ENCODE data around the gene ATP8B3.

ATP8B3 gene

GRCh38 chr19:1836458-1837221 is 24.6 kb upstream of the ATP8B3 start:
- H3K27me3 ChIP-seq (ENCODE audit: insufficient read depth, low read length): no peaks in the 10 kb centered on the region
- peaks cover 11% of the 10 kb centered on the region for H3K36me3 ChIP-seq (ENCODE audit: insufficient read depth, low read length)
- H3K9me3 ChIP-seq (ENCODE audit: low read length): no peaks in the 10 kb centered on the region
- peaks cover 20% of the 10 kb centered on the region for H3K4me1 ChIP-seq (ENCODE audit: insufficient read depth, low read length)
- H3K4me3 ChIP-seq (ENCODE audit: low read length): no peak overlapping the region
- H2AFZ ChIP-seq (ENCODE audit: low read depth, low read length): no peak overlapping the region

- Histone ChIP-seq H2AFZ (ENCODE audit: low read depth, low read length) (no peak overlapping the region), H3K27me3 (ENCODE audit: insufficient read depth, low read length) (no peaks in the 10 kb centered on the region), H3K36me3 (ENCODE audit: insufficient read depth, low read length) (peaks cover 15% of the 10 kb centered on the region), H3K4me3 (ENCODE audit: low read length) (no peak overlapping the region), H3K9me3 (ENCODE audit: low read length) (no peaks in the 10 kb centered on the region), H3K4me1 (ENCODE audit: insufficient read depth, low read length) (no peaks in the 10 kb centered on the region)
Measured at GRCh38 chr19:1833540-1833939, 21.5 kb upstream of the ATP8B3 start.

DNA sequence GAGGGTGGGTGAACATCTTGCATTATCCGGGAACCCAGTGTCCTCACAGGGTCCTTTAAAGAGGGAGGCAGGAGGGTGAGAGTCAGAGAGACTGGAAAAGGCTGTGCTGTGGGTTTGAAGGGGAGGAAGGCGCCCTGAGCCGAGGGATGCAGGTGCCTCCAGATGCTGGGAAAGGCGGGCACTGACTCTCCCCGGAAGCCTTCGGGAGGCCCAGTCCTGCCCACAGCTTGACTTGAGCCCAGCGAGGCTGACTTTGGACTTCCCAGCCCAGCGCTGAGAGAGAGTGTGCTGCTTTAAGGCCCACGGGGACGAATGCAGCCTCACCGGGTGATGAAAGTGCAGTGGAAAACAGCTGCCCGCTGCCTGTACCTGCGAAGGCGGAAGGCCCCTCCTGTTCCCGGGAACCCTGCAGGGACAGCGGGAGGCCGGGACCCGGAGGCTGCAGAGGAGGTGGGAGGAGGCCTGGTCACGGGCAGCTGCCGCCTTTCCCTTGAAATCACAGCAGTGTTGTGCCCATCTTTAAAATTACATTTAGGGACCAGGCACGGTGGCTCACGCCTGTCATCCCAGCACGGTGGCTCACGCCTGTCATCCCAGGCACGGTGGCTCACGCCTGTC is 20.1 kb upstream of the ATP8B3 start:
- Histone ChIP-seq H3K4me1 (ENCODE audit: insufficient read depth, low read length) (peaks cover 3% of the 10 kb centered on the region), H3K27me3 (ENCODE audit: insufficient read depth, low read length) (no peaks in the 10 kb centered on the region), H3K36me3 (ENCODE audit: insufficient read depth, low read length) (peaks cover 12% of the 10 kb centered on the region), H2AFZ (ENCODE audit: low read depth, low read length) (no peak overlapping the region), H3K4me3 (ENCODE audit: low read length) (no peak overlapping the region), H3K9me3 (ENCODE audit: low read length) (no peaks in the 10 kb centered on the region)

DNA sequence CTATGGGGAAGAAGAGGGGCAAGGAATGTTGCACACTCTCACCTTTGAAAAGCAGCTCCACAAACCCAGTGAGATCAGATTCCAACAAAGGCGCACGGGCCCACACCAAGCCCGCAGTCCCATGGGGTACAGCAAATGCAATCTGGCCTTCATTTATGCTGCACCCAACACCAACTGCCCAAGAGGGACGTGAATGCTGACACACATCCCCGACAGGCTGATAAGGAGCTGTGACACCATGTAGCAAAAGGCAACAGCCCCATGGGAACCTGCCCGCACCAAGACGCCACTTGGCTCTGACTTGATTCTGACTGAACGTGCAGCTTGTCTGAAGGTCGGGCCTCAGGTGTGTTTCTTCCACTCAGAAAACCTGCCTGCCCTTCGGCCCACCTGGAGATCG is 18.9 kb upstream of the ATP8B3 start:
- Histone ChIP-seq H3K4me1 (ENCODE audit: insufficient read depth, low read length) (peaks cover 3% of the 10 kb centered on the region), H3K9me3 (ENCODE audit: low read length) (no peaks in the 10 kb centered on the region), H2AFZ (ENCODE audit: low read depth, low read length) (no peak overlapping the region), H3K4me3 (ENCODE audit: low read length) (no peak overlapping the region), H3K27me3 (ENCODE audit: insufficient read depth, low read length) (no peaks in the 10 kb centered on the region), H3K36me3 (ENCODE audit: insufficient read depth, low read length) (peaks cover 12% of the 10 kb centered on the region)

- peaks cover 12% of the 10 kb centered on the region for H3K36me3 ChIP-seq (ENCODE audit: insufficient read depth, low read length)
- peaks cover 3% of the 10 kb centered on the region for H3K4me1 ChIP-seq (ENCODE audit: insufficient read depth, low read length)
- no peaks in the 10 kb centered on the region for H3K9me3 ChIP-seq (ENCODE audit: low read length)
- H3K27me3 ChIP-seq (ENCODE audit: insufficient read depth, low read length): no peaks in the 10 kb centered on the region
- no peak overlapping the region for H2AFZ ChIP-seq (ENCODE audit: low read depth, low read length)
- H3K4me3 ChIP-seq (ENCODE audit: low read length): no peak overlapping the region
Measured at GRCh38 chr19:1830568-1830967, 18.5 kb upstream of the ATP8B3 start.

- no peak overlapping the region for H3K4me3 ChIP-seq (ENCODE audit: low read length)
- H3K27me3 ChIP-seq (ENCODE audit: insufficient read depth, low read length): no peaks in the 10 kb centered on the region
- peaks cover 12% of the 10 kb centered on the region for H3K36me3 ChIP-seq (ENCODE audit: insufficient read depth, low read length)
- H3K9me3 ChIP-seq (ENCODE audit: low read length): no peaks in the 10 kb centered on the region
- peaks cover 3% of the 10 kb centered on the region for H3K4me1 ChIP-seq (ENCODE audit: insufficient read depth, low read length)
- no peak overlapping the region for H2AFZ ChIP-seq (ENCODE audit: low read depth, low read length)
Measured at GRCh38 chr19:1829958-1830357, 17.9 kb upstream of the ATP8B3 start.

- Histone ChIP-seq H3K9me3 (ENCODE audit: low read length) (no peaks in the 10 kb centered on the region), H3K4me3 (ENCODE audit: low read length) (no peak overlapping the region), H3K4me1 (ENCODE audit: insufficient read depth, low read length) (peaks cover 3% of the 10 kb centered on the region), H3K27me3 (ENCODE audit: insufficient read depth, low read length) (no peaks in the 10 kb centered on the region), H2AFZ (ENCODE audit: low read depth, low read length) (no peak overlapping the region), H3K36me3 (ENCODE audit: insufficient read depth, low read length) (peaks cover 17% of the 10 kb centered on the region)
Measured at GRCh38 chr19:1828279-1829238, 16.5 kb upstream of the ATP8B3 start.

DNA sequence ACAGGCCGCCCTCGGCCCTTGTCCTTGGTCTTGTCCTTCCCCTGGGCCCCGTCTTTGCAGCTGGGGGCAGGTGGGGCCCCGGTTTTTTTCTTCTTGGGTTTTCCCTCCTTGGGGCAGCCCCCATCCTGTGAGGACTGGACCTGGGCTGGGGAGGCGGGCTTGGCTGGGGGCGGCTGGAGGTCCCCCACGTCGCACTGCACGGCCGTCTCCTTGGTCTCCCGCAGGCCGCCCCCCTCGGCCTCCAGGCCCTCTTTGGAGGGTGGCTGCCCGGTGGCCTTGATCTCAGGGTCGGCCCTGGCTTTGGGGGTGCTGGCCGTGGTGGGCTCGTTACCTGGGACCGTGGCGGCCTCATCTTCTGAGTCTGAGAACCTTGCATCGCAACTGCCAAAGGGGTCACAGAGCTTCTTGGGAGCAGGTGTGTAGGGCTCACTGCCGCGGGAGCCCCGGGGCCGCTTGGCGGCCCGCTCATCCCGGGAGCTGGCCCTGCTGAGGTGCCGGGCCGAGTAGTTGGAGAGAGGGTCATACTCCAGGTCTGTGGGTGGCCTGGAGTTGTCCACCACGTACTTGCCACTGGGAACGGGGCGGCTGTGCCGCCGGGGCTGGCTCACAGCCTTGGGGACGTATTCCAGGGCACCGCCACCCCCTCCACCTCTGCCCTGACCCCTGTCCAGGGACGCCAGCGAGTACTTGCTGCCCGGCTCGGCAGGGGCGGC is 15.6 kb upstream of the ATP8B3 start:
- Histone ChIP-seq H3K9me3 (ENCODE audit: low read length) (no peaks in the 10 kb centered on the region), H3K27me3 (ENCODE audit: insufficient read depth, low read length) (no peaks in the 10 kb centered on the region), H3K4me1 (ENCODE audit: insufficient read depth, low read length) (peaks cover 3% of the 10 kb centered on the region), H3K4me3 (ENCODE audit: low read length) (no peak overlapping the region), H2AFZ (ENCODE audit: low read depth, low read length) (no peak overlapping the region), H3K36me3 (ENCODE audit: insufficient read depth, low read length) (peaks cover 17% of the 10 kb centered on the region)

- Histone ChIP-seq H3K4me3 (ENCODE audit: low read length) (no peak overlapping the region), H3K9me3 (ENCODE audit: low read length) (no peaks in the 10 kb centered on the region), H2AFZ (ENCODE audit: low read depth, low read length) (no peak overlapping the region), H3K4me1 (ENCODE audit: insufficient read depth, low read length) (peaks cover 3% of the 10 kb centered on the region), H3K36me3 (ENCODE audit: insufficient read depth, low read length) (peaks cover 22% of the 10 kb centered on the region), H3K27me3 (ENCODE audit: insufficient read depth, low read length) (no peaks in the 10 kb centered on the region)
Measured at GRCh38 chr19:1826557-1827521, 14.8 kb upstream of the ATP8B3 start.

GRCh38 chr19:1825909-1826556 is 14.0 kb upstream of the ATP8B3 start:
- Histone ChIP-seq H3K27me3 (ENCODE audit: insufficient read depth, low read length) (no peaks in the 10 kb centered on the region), H3K9me3 (ENCODE audit: low read length) (no peaks in the 10 kb centered on the region), H3K4me3 (ENCODE audit: low read length) (no peak overlapping the region), H3K4me1 (ENCODE audit: insufficient read depth, low read length) (peaks cover 3% of the 10 kb centered on the region), H2AFZ (ENCODE audit: low read depth, low read length) (no peak overlapping the region), H3K36me3 (ENCODE audit: insufficient read depth, low read length) (peaks cover 22% of the 10 kb centered on the region)

GRCh38 chr19:1824252-1824622 is 12.2 kb upstream of the ATP8B3 start:
- no peaks in the 10 kb centered on the region for H3K27me3 ChIP-seq (ENCODE audit: insufficient read depth, low read length)
- peaks cover 24% of the 10 kb centered on the region for H3K36me3 ChIP-seq (ENCODE audit: insufficient read depth, low read length)
- H2AFZ ChIP-seq (ENCODE audit: low read depth, low read length): no peak overlapping the region
- H3K4me1 ChIP-seq (ENCODE audit: insufficient read depth, low read length): peaks cover 3% of the 10 kb centered on the region
- H3K9me3 ChIP-seq (ENCODE audit: low read length): no peaks in the 10 kb centered on the region
- H3K4me3 ChIP-seq (ENCODE audit: low read length): no peak overlapping the region
